Gastrocnemius medialis (tissue), 4 donors: ENCODE results near the gene RSPH1.

Source experiments
- CTCF ChIP-seq, 5 experiments: fragments of 450-650 bp in 3 of 5; fragments of 200-600 bp in 2 of 5; sonication (generic) in 2 of 5; IDR thresholded peaks in 4 of 5; conservative IDR thresholded peaks in 1 of 5; 1 replicate in 4 of 5; 2 replicates in 1 of 5; pipeline ENCODE4 v1.5.1; 2016 to 2019; ENCODE audit warnings: antibody characterized with exemption in 5 of 5, mild to moderate bottlenecking in 3 of 5, moderate library complexity in 3 of 5
- POLR2A ChIP-seq, 2 donors: fragments of 450-650 bp; IDR thresholded peaks; one replicate each; pipeline ENCODE4 v1.6.1; 2017; ENCODE audit warnings: antibody characterized with exemption in 2 of 2, mild to moderate bottlenecking in 2 of 2, moderate library complexity in 2 of 2

GRCh38 chr21:42469272-42469671 lies 26.8 kb downstream of the RSPH1 start:
- TF ChIP-seq CTCF (IDR thresholded peaks at IDR 0.05 in 4 of 5, conservative IDR thresholded peaks at IDR 0.05 in 1 of 5) (no peak), POLR2A (IDR thresholded peaks at IDR 0.05) (no peak)
